KBM-7 (cell line): ENCODE results near the gene CHID1.

Experiments used
- DNase-seq: peaks from one replicate; pipeline ENCODE4 v3.0.0-alpha.2; 2015
- in situ Hi-C: fragments of 300-500 bp; cut with MboI; formaldehyde crosslinking; loops from 2 replicates; pipeline ENCODE4 v1.14.3; 2020; ENCODE audit warnings: low sequenced_read_pairs, low pct_unique_long_range_greater_than_20kb, mixed read lengths

Gene CHID1

DNA sequence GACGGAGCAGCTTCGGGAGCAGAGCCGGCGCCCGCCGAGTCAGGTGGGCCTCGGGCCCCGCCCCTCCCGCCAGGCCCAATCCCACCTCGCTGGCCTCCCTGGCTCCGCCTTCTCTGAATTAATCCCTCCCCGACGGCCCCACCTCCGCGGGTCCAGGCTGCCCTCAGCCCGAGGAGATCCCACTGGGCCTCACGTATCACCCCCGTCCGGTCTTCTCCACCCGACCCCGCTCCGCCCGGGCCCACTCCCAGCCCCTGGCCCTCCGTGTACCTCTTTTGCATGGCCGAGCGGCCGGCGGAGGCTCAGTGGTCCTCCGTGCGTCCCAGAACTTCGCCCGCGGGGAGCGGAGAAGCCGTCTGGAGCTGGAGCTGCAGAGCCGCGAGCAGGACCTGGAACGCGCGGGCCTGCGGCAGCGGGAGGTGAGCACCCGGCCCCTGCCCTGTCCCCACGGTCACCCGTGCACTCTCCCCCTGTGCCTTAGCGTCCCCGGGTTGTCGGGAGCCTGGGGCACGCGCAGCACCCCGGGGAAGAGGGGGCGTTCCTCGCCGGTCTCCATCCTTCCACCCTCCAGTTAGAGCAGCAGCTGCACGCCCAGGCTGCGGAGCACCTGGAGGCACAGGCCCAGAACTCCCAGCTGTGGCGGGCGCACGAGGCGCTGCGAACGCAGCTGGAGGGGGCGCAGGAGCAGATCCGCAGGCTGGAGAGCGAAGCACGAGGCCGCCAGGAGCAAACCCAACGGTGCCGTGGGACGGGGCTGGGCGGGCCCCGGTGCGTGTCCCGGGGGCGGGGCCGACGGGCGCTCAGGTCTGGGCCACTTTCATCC lies 80.1 kb downstream of the CHID1 start:
- in situ Hi-C loops, result no loop called here
- DNase-seq, result no peak

DNA sequence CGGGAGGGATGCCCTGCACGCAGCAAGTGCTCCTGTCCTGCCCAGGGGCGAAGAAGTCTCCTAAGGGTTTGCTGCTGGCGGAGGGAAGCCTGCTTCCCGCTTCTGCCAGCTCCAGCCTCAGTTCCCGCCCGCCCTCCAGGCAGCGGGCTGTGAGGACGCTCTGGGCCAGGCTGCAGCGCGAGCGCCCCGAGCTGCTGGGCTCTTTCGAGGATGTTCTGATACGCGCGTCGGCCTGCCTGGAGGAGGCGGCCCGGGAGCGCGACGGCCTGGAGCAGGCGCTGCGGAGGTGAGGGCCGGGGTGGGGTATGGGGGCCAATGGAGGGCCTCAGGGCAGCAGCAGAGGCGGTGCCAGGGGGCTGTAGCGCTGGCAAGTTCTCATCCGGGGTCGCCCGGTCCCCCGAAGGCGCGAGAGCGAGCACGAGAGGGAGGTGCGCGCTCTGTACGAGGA lies 80.7 kb downstream of the CHID1 start:
- no peak for DNase-seq

DNA sequence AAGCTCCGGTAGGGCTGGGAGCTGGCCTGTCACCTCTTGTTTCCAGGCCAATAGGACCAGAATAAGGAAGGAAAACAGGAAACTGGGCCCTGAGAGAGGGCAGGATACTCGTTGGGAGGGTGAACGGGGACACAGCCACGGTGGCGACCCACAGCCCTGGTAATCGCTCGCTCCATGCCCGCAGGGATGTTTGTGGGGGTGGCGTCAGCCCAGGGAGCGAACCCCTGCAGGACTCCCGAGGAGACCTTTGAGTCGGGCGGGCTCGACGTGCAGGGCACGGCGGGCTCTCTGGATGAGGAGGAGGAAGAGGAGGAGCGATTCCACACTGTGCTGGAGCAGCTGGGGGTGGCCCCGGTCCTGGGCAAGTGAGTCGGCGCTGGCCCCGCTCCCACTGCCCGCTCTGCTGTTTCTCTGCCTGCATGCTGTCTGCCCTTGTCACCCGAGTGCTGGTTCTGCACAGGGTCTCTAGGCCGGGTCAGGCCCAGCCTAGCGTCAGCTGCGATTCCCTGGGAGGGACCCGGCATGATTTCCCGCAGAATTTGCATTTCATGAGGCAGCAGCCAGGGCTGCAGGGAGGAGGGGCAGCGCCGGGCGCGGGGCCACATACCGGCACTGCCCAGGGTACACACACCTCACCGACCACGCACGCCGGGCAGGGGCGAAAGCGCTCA lies 81.3 kb downstream of the CHID1 start:
- no peak for DNase-seq
- in situ Hi-C loops, result no loop called here

More for the DNA sequence above, 80.7 kb downstream of the CHID1 start:
- in situ Hi-C loops, result no loop called here

DNA sequence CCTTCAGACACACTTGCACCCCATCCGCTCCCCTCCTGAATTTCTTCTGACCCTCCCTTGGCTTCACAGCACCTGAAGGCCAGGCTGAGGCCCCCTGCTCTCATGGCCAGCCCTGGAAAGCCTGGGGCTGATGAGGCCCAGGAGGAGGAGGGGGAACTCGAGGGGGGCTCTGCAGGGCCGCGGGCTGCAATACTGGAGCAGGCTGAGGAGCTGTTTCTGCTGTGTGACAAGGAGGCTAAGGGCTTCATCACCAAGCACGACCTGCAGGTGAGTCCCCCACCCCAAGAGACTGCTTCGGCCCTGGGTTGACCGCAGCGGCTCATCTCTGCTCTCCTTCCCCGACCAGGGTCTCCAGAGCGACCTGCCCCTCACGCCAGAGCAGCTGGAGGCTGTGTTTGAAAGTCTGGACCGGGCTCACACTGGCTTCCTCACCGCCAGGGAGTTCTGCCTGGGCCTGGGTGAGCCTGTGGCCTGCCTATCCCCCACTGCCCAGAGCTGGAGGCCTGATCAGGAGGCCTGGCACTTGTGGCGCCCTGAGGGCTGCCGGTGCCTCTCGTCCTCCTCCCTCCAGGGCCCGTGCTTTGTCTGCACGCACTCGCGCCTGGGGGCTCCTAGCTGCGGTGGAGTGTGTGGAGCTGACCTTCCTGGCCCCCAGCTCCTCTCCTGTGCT lies 82.0 kb downstream of the CHID1 start:
- peak; percentile 62 for DNase-seq
- in situ Hi-C loops, result no loop called here

DNA sequence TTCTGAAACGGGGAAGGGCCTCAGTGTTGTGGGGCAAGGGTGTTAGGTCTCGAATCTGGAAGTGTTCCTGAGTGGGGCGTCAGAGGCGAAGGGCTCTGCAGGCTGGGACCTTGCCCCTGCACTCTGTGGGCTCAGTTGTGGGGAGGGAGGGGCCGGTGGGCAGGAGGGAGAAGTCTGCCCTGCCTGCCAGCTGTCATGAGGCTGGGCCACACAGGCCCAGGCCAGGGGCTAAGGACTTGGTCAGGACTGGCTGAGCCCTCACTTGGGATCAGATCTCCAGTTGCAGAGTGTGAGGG lies 82.8 kb downstream of the CHID1 start, which contains the start of gene CRACR2B:
Gene CRACR2B, plus strand, starts transcription at position 23 of the 296 bp plus-strand sequence. CDS start 689 bp downstream, outside the sequence.
- in situ Hi-C loops, result no loop called here
- DNase-seq, result no peak

DNA sequence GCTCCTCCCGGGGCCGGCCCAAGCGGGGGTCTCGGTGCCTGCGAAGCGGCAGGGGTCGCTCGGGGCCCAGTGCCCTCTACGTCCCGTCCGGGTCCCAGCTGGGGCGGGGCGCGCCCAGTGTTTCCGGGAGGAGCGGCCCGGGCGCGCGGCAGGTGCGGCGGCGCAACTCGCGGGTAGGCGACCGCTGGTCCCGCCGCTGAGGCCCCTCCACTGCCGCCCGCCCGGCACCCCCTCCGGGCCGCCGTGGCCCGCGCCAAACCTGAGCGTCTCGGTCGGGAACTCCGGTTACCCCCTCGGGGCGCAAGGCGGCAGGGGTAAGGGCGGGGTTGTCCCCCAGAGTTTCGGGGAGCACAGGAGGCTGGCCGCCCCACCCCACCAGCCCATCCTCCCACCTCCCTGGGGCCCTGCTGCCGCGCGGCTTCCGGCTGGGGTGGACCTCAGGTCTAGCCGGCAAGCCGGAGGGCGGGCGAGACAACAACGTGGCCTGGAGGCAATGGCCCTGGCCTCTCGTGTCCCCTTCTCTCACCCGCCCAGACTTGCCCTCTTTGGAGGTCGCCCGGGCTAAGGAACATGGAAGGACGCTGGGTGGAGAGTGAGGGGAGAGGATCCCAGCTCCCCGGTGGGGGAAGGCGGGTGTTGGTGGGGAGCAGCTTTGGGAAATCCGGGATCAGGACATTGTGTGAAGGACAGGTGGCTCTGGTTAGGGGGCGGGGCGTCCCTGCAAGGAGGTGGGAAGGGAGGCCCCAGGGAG lies 83.3 kb downstream of the CHID1 start:
- no peak for DNase-seq
- in situ Hi-C loops, result no loop called here

DNA sequence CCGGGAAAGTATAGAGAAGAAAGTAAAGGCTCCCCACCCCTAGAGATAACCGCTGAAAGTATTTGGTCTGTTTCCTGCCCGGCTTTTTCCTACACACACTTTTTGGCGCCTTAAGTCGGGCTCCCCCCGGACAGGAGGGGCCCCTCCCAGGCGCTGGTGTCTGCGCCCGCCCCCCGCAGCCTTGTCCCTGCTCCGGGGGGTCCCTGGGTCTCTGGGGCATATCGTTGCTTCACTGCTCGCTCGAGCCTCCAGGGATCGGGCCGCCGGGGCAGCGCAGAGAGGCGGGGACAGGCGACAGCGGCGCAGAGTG lies 83.8 kb downstream of the CHID1 start:
- no peak for DNase-seq
- in situ Hi-C loops, result no loop called here

DNA sequence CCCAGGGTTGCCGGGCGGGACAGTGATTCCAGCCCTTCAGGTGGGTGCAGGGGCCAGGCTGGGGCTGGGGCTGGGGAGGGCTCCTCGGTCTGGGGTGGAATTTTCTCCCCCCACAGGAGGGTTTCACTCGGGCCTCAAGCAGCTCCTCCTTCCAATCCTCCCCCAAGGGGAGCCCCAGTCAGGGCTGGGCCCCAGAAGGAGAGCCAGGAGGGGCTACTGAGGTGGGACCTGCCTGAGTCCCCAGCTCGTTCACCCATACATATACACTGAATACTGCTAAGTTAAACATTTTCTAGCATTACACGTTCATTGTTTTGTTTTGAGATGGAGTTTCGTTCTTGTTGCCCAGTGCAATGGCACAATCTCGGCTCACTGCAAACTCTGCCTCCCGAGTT lies 84.4 kb downstream of the CHID1 start:
- no peak for DNase-seq
- in situ Hi-C loops, result no loop called here

DNA sequence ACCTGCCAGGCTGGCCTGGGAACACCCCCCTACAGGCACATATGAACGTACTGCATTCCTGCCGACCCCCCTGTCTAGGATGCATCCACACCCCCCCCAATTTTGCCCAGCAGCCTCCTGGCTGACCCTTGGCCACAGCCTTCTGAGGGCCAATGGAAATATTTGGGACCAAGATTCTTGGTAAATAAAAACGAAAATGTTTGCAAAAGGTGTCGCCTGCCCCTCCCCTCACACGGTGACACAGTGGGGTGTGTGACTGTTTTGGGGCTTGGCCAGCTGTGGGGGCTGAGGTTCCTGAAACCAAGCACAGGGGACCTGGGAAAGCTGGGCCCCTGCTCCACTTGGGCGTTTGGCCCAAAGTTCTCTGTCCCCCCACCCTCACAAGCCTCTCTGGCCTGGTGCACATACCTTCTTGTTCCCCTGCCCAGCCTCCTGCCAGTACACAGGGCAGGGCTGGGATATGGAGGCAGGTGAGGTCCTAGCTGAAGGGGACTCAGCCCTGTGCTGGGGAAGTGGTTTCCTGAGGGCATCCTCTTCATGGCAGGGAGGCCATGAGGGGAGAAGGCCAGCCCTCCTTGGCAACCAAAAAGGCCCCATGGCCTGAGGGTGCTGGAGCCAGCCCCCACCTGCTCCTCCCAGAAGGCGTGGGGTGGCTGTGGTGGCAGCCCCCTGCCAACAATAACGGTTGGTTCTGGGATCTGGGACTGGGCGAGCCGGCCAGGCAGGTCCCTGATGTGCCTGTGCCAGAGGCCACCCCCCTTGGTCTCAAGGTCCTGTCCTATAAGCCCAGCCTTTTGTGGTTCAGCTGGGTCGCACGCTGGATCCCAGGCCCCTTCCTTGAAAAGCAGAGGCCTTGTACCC lies 85.0 kb downstream of the CHID1 start:
- in situ Hi-C loops, result no loop called here
- no peak for DNase-seq

DNA sequence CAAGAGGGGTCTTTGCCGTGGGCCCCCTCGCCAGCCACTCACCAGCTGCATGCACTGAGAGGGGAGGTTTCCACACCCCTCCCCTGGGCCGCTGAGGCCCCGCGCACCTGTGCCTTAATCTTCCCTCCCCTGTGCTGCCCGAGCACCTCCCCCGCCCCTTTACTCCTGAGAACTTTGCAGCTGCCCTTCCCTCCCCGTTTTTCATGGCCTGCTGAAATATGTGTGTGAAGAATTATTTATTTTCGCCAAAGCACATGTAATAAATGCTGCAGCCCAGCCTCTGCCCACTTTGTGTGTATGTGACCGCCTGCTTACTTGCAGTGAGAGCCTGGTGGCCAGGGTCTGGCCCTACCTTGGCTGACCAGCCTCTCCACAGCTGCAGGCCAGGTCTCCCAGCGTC lies 85.7 kb downstream of the CHID1 start:
- in situ Hi-C loops, result no loop called here
- DNase-seq, result no peak

DNA sequence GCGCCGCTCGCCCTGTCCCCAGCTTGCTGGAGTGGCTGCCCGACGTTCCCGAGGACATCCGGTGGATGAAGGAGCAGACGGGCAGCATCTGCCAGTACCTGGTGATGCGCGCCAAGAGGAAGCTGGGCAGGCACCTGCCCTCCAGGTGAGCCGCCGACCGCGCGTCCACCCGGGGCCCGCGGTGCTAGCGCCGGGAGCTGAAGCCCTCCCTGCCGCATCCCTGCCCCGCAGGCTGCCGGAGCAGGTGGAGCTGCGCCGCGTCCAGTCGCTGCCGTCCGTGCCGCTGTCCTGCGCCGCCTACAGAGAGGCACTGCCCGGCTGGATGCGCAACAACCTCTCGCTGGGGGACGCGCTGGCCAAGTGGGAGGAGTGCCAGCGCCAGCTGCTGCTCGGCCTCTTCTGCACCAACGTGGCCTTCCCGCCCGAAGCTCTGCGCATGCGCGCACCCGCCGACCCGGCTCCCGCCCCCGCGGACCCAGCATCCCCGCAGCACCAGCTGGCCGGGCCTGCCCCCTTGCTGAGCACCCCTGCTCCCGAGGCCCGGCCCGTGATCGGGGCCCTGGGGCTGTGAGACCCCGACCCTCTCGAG lies 86.2 kb downstream of the CHID1 start:
- in situ Hi-C loops, result no loop called here
- no peak for DNase-seq

DNA sequence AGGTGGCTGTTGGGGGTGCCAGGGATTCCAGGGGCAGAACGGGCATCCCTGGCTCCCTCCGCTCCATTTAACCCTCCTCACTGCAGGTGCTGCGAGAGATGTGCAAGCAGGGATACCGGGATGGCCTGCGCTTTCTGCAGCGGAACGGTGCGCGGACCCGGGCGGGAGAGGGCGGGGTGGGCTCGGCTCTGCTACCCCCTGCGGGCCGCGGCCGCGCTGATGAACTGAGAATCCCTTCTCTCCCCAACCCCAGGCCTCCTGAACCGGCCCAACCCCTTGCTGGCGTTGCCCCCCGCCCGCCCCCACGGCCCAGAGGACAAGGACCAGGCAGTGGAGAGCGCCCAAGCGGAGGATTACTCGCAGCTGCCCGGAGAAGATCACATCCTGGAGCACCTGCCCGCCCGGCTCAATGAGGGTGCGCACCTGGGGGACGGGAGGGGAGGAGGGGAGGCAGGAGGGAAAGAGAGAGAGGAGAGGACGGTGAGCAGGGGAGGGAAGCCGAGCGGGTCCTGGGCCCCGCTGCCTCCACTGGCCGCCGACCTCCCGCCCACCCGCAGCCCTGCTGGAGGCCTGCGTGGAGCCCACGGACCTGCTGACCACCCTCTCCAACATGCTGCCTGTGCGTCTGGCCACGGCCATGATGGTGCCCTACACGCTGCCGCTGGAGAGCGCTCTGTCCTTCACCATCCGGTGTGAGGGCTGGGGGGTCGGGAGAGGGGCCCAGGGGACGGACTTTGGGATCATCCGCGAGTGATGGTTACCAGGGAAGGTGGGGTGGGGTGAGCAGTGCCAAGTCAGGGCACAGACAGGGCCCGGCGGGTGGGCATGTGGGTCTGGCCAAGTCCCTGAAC lies 86.9 kb downstream of the CHID1 start:
- in situ Hi-C loops, result no loop called here
- DNase-seq, result no peak

DNA sequence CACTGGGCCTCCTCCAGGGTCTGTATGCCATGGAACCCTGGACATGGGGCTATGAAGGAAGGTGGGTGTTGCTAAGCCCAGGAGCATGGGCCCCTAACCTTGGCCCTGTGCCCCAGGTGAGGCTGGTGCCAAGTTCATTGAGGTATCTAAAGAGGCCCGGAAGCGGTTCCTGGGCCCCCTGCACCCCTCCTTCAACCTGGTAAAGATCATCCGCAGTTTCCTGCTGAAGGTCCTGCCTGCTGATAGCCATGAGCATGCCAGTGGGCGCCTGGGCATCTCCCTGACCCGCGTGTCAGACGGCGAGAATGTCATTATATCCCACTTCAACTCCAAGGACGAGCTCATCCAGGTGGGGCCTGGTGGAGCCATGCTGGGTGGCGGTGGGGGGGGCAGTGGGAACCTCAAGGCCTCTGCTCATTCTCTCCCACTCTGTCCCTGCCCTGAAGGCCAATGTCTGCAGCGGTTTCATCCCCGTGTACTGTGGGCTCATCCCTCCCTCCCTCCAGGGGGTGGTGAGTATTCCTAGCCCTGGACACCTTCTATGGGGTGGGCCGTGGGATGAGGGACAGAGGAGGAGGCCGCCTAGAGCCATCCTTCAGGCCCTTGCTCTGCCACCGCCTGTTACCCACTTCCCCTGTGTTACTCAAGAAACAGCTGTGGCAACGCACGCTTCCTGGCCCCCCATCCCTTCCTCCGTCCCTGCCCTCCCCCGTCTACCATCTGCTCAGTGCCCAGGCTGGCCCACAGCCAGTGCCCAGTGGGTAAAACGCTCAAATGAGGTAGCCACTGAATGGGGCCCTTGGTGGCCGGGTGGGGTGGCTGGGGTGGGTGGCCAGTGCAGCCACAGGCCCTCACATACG lies 88.9 kb downstream of the CHID1 start:
- DNase-seq, result no peak
- in situ Hi-C loops, result no loop called here

DNA sequence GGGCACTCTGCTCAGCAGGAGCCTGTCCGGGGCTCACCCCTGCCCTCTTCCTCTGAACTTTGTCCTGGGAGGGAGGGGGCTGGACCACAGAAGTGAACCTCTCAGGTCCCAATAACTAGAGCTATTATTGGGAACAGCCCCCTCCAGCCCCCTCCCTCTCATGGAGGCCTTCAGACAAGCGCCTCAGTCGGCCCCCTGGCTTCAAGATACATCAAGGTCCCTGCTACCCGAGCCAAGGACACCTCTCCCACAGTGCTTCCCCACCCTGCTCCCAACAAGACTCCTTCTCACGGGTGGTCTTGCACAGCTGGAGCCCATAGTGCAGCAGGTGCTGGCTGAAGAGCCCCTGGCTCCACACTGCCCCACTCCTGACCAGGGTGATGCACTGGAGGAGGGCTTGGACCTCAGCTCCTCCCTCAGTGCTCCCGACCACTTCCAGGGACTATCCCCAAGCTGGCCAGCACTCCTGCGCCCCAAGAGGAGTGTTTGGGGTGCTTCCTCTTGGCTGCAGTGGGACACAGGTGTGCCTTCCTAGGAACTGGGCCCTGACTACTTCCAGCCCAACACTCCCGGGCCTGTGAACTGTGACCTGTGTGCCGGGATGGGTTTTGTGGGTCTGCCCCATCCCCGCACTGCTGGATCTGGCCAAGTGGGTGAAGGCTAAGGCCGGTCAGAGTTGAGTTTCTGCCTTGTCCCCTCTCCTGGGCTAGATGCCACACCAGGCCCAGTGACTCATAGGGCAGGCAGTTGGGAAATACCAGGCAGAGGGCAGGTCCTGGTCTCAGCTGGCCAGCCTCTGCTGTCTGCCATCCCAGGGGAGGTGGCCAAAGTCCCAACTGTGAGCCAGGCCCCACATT lies 89.7 kb downstream of the CHID1 start:
- in situ Hi-C loops, result no loop called here
- DNase-seq, result no peak

DNA sequence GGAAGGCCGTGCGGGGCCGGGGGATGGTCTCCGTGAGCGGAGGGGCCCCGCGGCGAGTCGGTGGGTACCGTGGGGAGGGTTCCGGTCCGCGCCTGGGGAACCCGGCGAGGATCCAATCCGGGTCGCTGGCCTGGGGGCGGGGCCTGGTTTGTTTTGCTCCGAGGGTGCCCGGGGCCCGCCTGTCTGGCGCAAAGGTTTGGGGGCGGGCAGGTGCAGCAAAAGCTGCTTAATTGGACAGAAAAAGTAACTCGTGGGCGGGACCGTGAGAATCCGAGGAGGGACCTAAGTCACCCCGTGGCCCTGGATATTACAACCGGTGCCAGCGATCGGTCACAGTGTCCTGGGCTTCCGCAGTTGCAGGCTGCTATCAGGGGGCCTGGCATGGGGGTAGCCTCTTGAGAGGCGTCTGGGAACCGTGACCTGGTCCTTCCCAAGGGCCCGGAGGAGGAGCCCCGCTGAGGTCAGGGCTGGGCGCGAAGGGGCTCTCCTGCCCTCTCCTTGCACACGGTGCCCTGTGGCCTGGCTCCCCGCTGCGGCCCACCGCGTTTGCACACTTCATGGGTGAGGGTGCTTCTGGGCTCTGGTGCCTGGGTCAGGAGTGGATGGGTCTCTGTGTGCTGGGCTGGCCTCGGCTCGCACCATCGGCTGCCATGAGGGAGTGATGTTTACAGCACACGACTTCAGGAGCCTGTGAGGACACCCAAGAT lies 90.5 kb downstream of the CHID1 start:
- peak; percentile 89 for DNase-seq
- in situ Hi-C loops, result no loop called here
